Measurements from ENCODE around the gene MTFR2. TPM values are rescaled to one million over a fixed set of nuclear protein-coding genes. Genes with fewer than 3 reads are reported as not detected.
A peak's percentile ranks its signal among the peaks of the same experiment; 100 is the strongest.

Gene MTFR2
- total RNA-seq, 2 experiments from 2014 or later, result 15.0 to 16.9 TPM

GRCh38 chr6:136254851-136255466 lies 4.8 kb upstream of the MTFR2 start:
- H3K9me3 Mint-ChIP-seq, result no peaks in the 10 kb centered on the region
- DNase-seq (no peak), ATAC-seq (ENCODE audit: low read depth) (no peak)
- H3K36me3 Mint-ChIP-seq, result peaks cover 16% of the 10 kb centered on the region
- H3K4me1 Mint-ChIP-seq, result peaks cover 12% of the 10 kb centered on the region
- no peak overlapping the region for H3K27ac Mint-ChIP-seq
- H3K4me3 Mint-ChIP-seq, result no peak overlapping the region
- no peaks in the 10 kb centered on the region for H3K27me3 Mint-ChIP-seq
- POLR2A ChIA-PET, result no interaction called here

- Mint-ChIP-seq H3K4me3 (no peak overlapping the region), H3K4me1 (peaks cover 19% of the 10 kb centered on the region), H3K36me3 (peaks cover 15% of the 10 kb centered on the region), H3K9me3 (no peaks in the 10 kb centered on the region), H3K27me3 (no peaks in the 10 kb centered on the region), H3K27ac (no peak overlapping the region)
- DNase-seq (no peak), ATAC-seq (ENCODE audit: low read depth) (no peak)
- POLR2A ChIA-PET, result interaction anchor here (6.4 kb wide), 1 partner anchor 35 kb away, joined by 123 read pairs; the partner anchor contains the start of gene BCLAF1
These were observed 3.6 kb upstream of the MTFR2 start for GRCh38 chr6:136253734-136254133.

GRCh38 chr6:136252441-136252840 lies 2.3 kb upstream of the MTFR2 start:
- Mint-ChIP-seq H3K4me3 (no peak overlapping the region), H3K27me3 (no peaks in the 10 kb centered on the region), H3K4me1 (peaks cover 31% of the 10 kb centered on the region), H3K9me3 (no peaks in the 10 kb centered on the region), H3K36me3 (peaks cover 25% of the 10 kb centered on the region), H3K27ac (no peak overlapping the region)
- DNase-seq (no peak), ATAC-seq (ENCODE audit: low read depth) (no peak)
- POLR2A ChIA-PET, result interaction anchor here (6.4 kb wide), 1 partner anchor 36 kb away, joined by 123 read pairs; the partner anchor contains the start of gene BCLAF1

DNA sequence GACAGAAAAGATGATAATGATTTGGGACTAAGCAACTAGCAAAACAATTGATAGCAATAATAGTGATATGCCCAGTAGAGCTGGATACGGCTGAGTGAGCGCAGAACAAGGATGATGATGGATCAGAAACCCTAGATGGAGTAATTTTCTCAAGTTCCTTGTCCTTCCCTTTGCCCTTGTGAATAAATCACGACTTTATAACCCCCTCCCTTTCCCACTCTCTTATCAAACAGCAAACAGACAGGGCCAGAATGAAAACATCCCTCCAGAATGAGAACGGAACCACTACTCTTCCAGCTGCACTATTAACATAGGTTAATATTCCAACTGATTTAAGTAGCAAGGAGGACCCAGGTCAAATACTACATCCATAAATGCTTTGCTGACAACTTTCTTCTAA lies 1.3 kb upstream of the MTFR2 start:
- peaks cover 30% of the 10 kb centered on the region for H3K36me3 Mint-ChIP-seq
- POLR2A ChIA-PET, result interaction anchor here (1.1 to 6.4 kb wide), 3 partner anchors 31 to 43 kb away, joined by 3 to 123 read pairs (median 3); partner anchors contain the start of gene BCLAF1
- no peaks in the 10 kb centered on the region for H3K27me3 Mint-ChIP-seq
- ATAC-seq (ENCODE audit: low read depth) (no peak), DNase-seq (no peak)
- H3K4me1 Mint-ChIP-seq, result peaks cover 32% of the 10 kb centered on the region
- no peaks in the 10 kb centered on the region for H3K9me3 Mint-ChIP-seq
- peak overlapping the region; percentile 94 for H3K4me3 Mint-ChIP-seq
- no peak overlapping the region for H3K27ac Mint-ChIP-seq

GRCh38 chr6:136250686-136251008 lies 536 bp upstream of the MTFR2 start:
- DNase-seq (no peak), ATAC-seq (ENCODE audit: low read depth) (peak; percentile 4)
- peak overlapping the region; percentile 94 for H3K4me3 Mint-ChIP-seq
- POLR2A ChIA-PET, result interaction anchor here (0.7 to 6.4 kb wide), 7 partner anchors 10 to 395 kb away, joined by 3 to 123 read pairs (median 3); partner anchors contain the start of gene BCLAF1
- no peaks in the 10 kb centered on the region for H3K9me3 Mint-ChIP-seq
- peaks cover 37% of the 10 kb centered on the region for H3K4me1 Mint-ChIP-seq
- H3K27ac Mint-ChIP-seq, result peak overlapping the region; percentile 93
- no peaks in the 10 kb centered on the region for H3K27me3 Mint-ChIP-seq
- peaks cover 33% of the 10 kb centered on the region for H3K36me3 Mint-ChIP-seq

GRCh38 chr6:136249336-136249735 lies 775 bp downstream of the MTFR2 start:
- Mint-ChIP-seq H3K27ac (peak overlapping the region; percentile 93), H3K4me1 (peaks cover 36% of the 10 kb centered on the region), H3K4me3 (peak overlapping the region; percentile 94), H3K9me3 (no peaks in the 10 kb centered on the region), H3K27me3 (no peaks in the 10 kb centered on the region), H3K36me3 (peaks cover 32% of the 10 kb centered on the region)
- ATAC-seq (ENCODE audit: low read depth) (no peak), DNase-seq (no peak)
- POLR2A ChIA-PET, result interaction anchor here (2.0 to 6.4 kb wide), 2 partner anchors 25 to 40 kb away, joined by 8 to 123 read pairs; partner anchors contain the start of gene BCLAF1

DNA sequence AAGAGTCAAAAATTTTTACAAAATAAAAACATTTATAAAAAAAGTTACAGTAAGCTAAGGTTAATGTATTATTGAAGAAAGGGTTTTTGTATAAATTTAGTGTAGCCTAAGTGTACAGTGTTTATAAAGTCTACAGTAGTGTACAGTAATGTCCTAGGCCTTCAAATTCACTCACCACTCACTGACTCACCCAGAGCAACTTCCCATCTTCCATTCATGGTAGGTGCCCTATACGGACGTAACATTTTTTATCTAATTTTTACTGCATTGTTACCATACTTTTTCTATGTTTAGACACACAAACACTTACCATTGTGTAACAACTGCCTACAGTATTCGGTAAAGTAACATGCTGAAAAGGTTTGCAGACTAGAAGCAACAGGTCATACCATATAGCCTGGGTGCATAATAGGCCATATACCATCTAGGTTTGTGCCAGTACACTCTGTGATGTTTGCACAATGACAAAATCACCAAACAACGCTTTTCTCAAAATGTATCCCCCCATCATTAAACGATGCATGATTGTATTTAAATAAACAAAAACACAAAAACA lies 6.0 kb downstream of the MTFR2 start:
- Mint-ChIP-seq H3K4me3 (no peak overlapping the region), H3K27me3 (no peaks in the 10 kb centered on the region), H3K9me3 (no peaks in the 10 kb centered on the region), H3K36me3 (peaks cover 40% of the 10 kb centered on the region), H3K27ac (no peak overlapping the region), H3K4me1 (peaks cover 23% of the 10 kb centered on the region)
- DNase-seq (no peak), ATAC-seq (ENCODE audit: low read depth) (no peak)
- POLR2A ChIA-PET, result interaction anchor here (0.8 kb wide), 1 partner anchor 45 kb away, joined by 3 read pairs; the partner anchor contains the start of gene BCLAF1

- DNase-seq, result no peak
- Mint-ChIP-seq H3K27me3 (no peaks in the 10 kb centered on the region), H3K36me3 (peaks cover 48% of the 10 kb centered on the region), H3K4me3 (peak overlapping the region; percentile 13), H3K27ac (peak overlapping the region; percentile 60), H3K4me1 (peaks cover 16% of the 10 kb centered on the region), H3K9me3 (no peaks in the 10 kb centered on the region)
- no peak for ATAC-seq (ENCODE audit: low read depth)
- POLR2A ChIA-PET, result interaction anchor here (1.0 kb wide), 1 partner anchor 54 kb away, joined by 3 read pairs; no protein-coding TSS in a partner anchor
These were observed 13.4 kb downstream of the MTFR2 start for GRCh38 chr6:136236466-136237293.

DNA sequence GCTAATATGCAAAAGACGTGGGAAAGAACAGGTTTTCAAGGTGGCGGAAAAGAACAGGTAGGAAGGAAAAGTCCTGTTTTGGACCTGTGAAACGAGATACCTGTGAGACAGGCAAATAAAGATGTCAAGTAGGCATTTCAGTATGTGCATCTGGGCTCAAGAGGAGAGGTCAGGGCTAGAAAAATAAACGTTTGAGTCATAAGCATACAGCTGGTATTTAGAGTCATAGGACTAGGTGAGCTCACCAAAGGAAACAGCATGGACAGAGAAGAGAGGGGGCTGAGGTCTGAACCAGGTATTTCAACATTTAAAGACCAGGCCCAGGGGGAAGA lies 14.9 kb downstream of the MTFR2 start:
- Mint-ChIP-seq H3K27ac (no peak overlapping the region), H3K4me3 (no peak overlapping the region), H3K36me3 (peaks cover 48% of the 10 kb centered on the region), H3K4me1 (peaks cover 16% of the 10 kb centered on the region), H3K9me3 (no peaks in the 10 kb centered on the region), H3K27me3 (no peaks in the 10 kb centered on the region)
- POLR2A ChIA-PET, result interaction anchor here (1.3 kb wide), 1 partner anchor 55 kb away, joined by 4 read pairs; the partner anchor contains the start of gene BCLAF1
- DNase-seq (no peak), ATAC-seq (ENCODE audit: low read depth) (no peak)

DNA sequence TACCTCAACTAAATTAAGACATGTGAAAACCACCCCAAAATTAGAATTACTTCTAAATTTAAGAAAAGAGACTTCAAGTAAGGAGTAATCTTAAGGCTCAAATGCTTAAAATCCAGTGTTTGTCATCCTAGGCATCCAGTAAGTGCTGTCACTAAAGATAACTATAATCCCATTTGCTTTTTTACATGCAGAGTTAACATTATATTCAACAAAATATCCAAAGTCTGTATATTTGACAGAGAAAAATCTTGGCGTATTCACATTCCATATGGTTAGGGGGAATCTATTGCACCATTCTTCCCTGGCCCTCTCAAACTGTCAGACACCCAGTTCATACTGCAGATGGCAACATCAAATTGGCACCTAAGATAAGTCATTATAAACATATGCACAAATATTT lies 17.4 kb downstream of the MTFR2 start:
- Mint-ChIP-seq H3K36me3 (peaks cover 35% of the 10 kb centered on the region), H3K27ac (no peak overlapping the region), H3K9me3 (no peaks in the 10 kb centered on the region), H3K4me3 (no peak overlapping the region), H3K27me3 (no peaks in the 10 kb centered on the region), H3K4me1 (peaks cover 14% of the 10 kb centered on the region)
- POLR2A ChIA-PET, result no interaction called here
- DNase-seq (no peak), ATAC-seq (ENCODE audit: low read depth) (no peak)

DNA sequence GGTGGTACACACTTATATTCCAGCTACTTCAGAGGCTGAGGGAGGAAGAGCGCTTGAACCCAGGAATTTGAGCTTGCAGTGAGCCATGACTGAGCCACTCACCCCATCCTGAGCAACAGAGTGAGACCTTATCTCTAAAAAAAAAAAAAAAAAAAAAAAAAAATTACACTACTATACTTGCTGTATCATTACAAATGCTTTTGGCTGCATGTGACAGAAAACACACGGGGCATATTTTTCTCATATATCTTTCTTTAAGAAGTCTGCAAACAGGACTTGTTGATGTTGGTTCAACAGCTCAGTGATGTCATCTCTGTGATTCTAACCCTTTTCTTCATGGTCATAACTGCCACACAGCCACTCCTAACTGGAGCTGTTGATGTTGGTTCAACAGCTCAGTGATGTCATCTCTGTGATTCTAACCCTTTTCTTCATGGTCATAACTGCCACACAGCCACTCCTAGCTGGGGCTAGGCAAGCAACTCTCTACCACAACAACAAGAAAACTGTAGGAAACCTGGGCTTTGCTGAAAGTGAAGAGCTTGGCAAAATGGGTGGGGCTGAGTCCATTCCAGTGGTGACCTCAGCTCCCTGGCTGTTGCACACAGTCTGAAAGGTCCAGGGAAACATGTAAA lies 19.8 kb downstream of the MTFR2 start:
- POLR2A ChIA-PET, result no interaction called here
- ATAC-seq (ENCODE audit: low read depth) (no peak), DNase-seq (no peak)
- H3K27me3 Mint-ChIP-seq, result no peaks in the 10 kb centered on the region
- H3K4me3 Mint-ChIP-seq, result no peak overlapping the region
- H3K9me3 Mint-ChIP-seq, result no peaks in the 10 kb centered on the region
- H3K36me3 Mint-ChIP-seq, result peaks cover 19% of the 10 kb centered on the region
- no peak overlapping the region for H3K27ac Mint-ChIP-seq
- peaks cover 4% of the 10 kb centered on the region for H3K4me1 Mint-ChIP-seq

DNA sequence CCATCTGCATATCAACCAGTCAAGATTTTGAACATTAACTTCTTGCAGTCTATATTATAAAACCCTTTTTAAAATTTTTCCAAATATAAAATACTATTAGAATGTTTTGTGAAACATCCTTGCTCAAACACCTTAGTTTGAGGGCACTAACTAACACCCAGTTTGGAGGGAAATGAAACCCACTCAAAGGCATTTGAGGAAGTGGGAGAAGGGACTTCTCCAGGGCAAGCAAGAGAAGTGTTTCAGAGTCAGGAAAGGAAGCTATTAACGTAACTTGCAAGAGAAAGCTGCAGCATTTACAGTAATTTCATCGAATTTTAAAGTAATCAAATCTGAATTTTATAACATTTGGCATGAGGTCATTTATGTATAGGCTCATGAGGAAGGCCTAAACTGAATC lies 21.3 kb downstream of the MTFR2 start:
- no peaks in the 10 kb centered on the region for H3K27me3 Mint-ChIP-seq
- DNase-seq (no peak), ATAC-seq (ENCODE audit: low read depth) (no peak)
- POLR2A ChIA-PET, result no interaction called here
- no peak overlapping the region for H3K4me3 Mint-ChIP-seq
- H3K36me3 Mint-ChIP-seq, result peaks cover 9% of the 10 kb centered on the region
- H3K27ac Mint-ChIP-seq, result no peak overlapping the region
- H3K9me3 Mint-ChIP-seq, result no peaks in the 10 kb centered on the region
- H3K4me1 Mint-ChIP-seq, result peaks cover 4% of the 10 kb centered on the region
